ENCODE results near the gene MYO3B.

Gene MYO3B

DNA sequence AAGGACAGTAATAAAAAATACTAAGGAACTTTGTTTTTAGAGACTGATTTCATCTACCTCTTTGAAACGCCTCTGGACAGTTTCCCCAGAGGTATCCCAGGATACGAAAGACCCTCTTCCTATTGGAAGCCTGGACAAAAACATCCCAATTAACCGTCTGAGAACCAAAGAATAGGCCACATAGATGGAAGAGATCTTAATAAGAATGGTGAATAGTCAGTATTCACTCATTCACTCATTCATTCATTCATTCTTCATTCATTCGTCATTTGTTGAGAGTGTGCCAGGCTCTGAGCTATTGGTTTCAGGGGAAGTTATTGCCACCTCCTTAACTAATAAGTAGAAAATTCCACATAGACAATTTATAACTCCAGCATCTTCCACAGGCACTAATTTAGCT, 464.0 kb downstream of the MYO3B start:
- DNase-seq (ENCODE audit: insufficient read length, low spot score) = no peak
- no peak for FAIRE-seq
- no peak for TF ChIP-seq CTCF (IDR thresholded peaks at IDR 0.05; ENCODE audit: insufficient read depth, missing control alignments)

DNA sequence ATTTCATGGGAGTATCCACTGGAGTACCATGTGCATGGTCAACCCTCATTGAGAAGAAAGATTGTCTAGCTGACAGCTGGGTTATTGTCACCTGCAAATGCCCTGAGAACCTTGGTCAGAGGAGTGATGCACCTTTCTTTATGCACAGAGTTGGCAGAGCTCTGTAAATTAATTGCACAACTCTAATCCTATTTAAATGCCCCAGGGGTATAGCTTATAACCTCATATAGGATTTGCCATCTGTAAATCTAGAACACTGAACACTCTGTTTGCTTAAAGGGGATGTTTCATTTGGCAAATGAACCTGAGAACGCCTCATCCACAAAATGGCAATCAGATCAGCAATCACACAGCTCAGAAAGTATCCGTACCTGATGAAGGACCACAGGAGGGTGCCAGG, 465.4 kb downstream of the MYO3B start:
- no peak for DNase-seq (ENCODE audit: insufficient read length, low spot score)
- FAIRE-seq = no peak
- TF ChIP-seq CTCF (IDR thresholded peaks at IDR 0.05; ENCODE audit: insufficient read depth, missing control alignments) = no peak

GRCh38 chr2:170647741-170648436, 469.9 kb downstream of the MYO3B start:
- no peak for TF ChIP-seq CTCF (IDR thresholded peaks at IDR 0.05; ENCODE audit: insufficient read depth, missing control alignments)
- FAIRE-seq (no peak), DNase-seq (ENCODE audit: insufficient read length, low spot score) (no peak)

GRCh38 chr2:170651624-170652325, 473.8 kb downstream of the MYO3B start:
- FAIRE-seq = no peak
- no peak for DNase-seq (ENCODE audit: insufficient read length, low spot score)
- TF ChIP-seq CTCF (IDR thresholded peaks at IDR 0.05; ENCODE audit: insufficient read depth, missing control alignments) = no peak

DNA sequence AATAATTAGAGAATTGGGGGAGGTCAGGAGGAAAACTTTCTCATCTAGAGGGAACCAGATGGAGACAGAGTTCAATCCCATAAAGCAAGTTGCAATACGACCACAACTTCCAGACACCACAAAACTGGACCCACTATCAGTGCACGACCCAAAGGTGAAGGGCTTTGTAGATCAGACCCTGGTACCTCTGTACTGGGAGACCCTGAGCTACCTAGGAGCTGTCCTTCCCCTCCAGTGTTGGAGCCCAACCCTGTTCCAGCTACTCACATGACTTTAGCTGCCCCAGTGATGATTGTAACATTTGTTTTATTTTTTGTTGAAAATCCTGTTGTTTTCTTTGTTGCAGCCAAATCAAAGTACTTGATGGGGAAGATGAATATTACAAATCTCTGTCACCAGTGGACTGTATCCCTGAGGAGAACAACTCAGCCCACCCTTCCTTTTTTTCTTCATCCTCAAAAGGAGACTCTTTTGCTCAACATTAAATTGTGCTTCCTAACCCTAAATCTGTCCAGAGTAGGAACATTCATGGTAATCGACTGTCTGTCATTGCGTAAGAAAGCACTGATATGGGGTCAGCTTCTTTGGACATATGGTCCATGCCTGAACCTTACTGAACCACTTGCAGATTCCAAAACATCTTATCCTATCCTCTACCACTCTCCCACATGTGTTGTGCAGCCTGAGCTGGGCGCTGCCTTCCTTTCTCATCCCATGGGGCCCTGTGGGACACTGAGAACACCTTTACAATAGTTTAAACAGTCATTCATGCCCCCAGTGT, 474.9 kb downstream of the MYO3B start:
- DNase-seq (ENCODE audit: insufficient read length, low spot score) (no peak), FAIRE-seq (no peak)
- no peak for TF ChIP-seq CTCF (IDR thresholded peaks at IDR 0.05; ENCODE audit: insufficient read depth, missing control alignments)

- DNase-seq (ENCODE audit: insufficient read length, low spot score) (no peak), FAIRE-seq (no peak)
- TF ChIP-seq CTCF (IDR thresholded peaks at IDR 0.05; ENCODE audit: insufficient read depth, missing control alignments) = no peak
Observed at GRCh38 chr2:170656669-170657068, 478.7 kb downstream of the MYO3B start.
